ENCODE data around the gene POR.
"Not testable (repeated sequence)": the region's sequence is repeated elsewhere in the genome, so short reads cannot be mapped to it uniquely, and the experiment has no call there.

Gene POR

GRCh38 chr7:75889826-75890225 lies 25.1 kb upstream of the POR start:
- H3K79me2 ChIP-seq (ENCODE audit: low read length), result no peaks in the 10 kb centered on the region
- no peaks in the 10 kb centered on the region for H4K20me1 ChIP-seq (ENCODE audit: insufficient read depth, low read length)
- H3K36me3 ChIP-seq (replicated peaks; ENCODE audit: low read depth, low read length), result peaks cover 12% of the 10 kb centered on the region
- H2AFZ ChIP-seq (ENCODE audit: low read depth, low read length), result no peak overlapping the region
- no peak overlapping the region for H3K4me3 ChIP-seq (ENCODE audit: low read length)
- no peak overlapping the region for H3K4me2 ChIP-seq (ENCODE audit: low read length)
- no peaks in the 10 kb centered on the region for H3K27me3 ChIP-seq (ENCODE audit: low read depth, low read length)
- H3K9ac ChIP-seq (ENCODE audit: low read length), result no peak overlapping the region
- no peaks in the 10 kb centered on the region for H3K9me3 ChIP-seq (ENCODE audit: insufficient read depth, low read length)
- TF ChIP-seq, protein P1, sequence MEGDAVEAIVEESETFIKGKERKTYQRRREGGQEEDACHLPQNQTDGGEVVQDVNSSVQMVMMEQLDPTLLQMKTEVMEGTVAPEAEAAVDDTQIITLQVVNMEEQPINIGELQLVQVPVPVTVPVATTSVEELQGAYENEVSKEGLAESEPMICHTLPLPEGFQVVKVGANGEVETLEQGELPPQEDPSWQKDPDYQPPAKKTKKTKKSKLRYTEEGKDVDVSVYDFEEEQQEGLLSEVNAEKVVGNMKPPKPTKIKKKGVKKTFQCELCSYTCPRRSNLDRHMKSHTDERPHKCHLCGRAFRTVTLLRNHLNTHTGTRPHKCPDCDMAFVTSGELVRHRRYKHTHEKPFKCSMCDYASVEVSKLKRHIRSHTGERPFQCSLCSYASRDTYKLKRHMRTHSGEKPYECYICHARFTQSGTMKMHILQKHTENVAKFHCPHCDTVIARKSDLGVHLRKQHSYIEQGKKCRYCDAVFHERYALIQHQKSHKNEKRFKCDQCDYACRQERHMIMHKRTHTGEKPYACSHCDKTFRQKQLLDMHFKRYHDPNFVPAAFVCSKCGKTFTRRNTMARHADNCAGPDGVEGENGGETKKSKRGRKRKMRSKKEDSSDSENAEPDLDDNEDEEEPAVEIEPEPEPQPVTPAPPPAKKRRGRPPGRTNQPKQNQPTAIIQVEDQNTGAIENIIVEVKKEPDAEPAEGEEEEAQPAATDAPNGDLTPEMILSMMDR (IDR thresholded peaks at IDR 0.05; ENCODE audit: low read depth, low read length), result no peak
- no peak for TF ChIP-seq EZH2phosphoT487 (IDR thresholded peaks at IDR 0.05; ENCODE audit: low read depth)
- no peaks in the 10 kb centered on the region for H3K4me1 ChIP-seq (ENCODE audit: low read length)
- no peak overlapping the region for H3K27ac ChIP-seq (ENCODE audit: low read length)

DNA sequence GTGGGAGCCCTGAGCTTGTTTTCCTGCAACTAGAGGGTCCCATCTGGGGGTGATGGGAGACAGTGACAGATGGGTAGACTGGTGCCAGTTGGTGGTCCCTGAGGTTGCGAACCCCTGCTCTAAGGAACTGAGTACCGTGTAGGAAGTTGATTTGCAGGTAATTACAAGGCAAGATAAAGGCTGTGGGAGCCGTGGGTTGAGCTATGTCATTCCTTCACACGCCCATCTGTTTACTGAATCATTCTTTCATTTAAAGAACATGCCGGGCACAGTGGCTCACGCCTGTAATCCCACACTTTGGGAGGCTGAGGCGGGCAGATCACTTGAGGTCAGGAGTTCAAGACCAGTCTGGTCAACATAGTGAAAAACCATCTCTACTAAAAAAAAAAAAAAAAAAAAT lies 23.7 kb upstream of the POR start:
- not testable (repeated sequence) for H2AFZ ChIP-seq (ENCODE audit: low read depth, low read length); H3K27ac ChIP-seq (ENCODE audit: low read length); H3K27me3 ChIP-seq (ENCODE audit: low read depth, low read length); H4K20me1 ChIP-seq (ENCODE audit: insufficient read depth, low read length); H3K9me3 ChIP-seq (ENCODE audit: insufficient read depth, low read length); H3K4me1 ChIP-seq (ENCODE audit: low read length); H3K9ac ChIP-seq (ENCODE audit: low read length); H3K79me2 ChIP-seq (ENCODE audit: low read length); H3K4me3 ChIP-seq (ENCODE audit: low read length); H3K4me2 ChIP-seq (ENCODE audit: low read length); H3K36me3 ChIP-seq (replicated peaks; ENCODE audit: low read depth, low read length)

GRCh38 chr7:75891815-75892411 lies 23.0 kb upstream of the POR start:
- H3K9me3 ChIP-seq (ENCODE audit: insufficient read depth, low read length), result no peaks in the 10 kb centered on the region
- H3K9ac ChIP-seq (ENCODE audit: low read length), result no peak overlapping the region
- no peak overlapping the region for H2AFZ ChIP-seq (ENCODE audit: low read depth, low read length)
- no peaks in the 10 kb centered on the region for H3K79me2 ChIP-seq (ENCODE audit: low read length)
- H3K36me3 ChIP-seq (replicated peaks; ENCODE audit: low read depth, low read length), result no peaks in the 10 kb centered on the region
- H3K4me2 ChIP-seq (ENCODE audit: low read length), result no peak overlapping the region
- no peaks in the 10 kb centered on the region for H3K27me3 ChIP-seq (ENCODE audit: low read depth, low read length)
- no peaks in the 10 kb centered on the region for H4K20me1 ChIP-seq (ENCODE audit: insufficient read depth, low read length)
- H3K27ac ChIP-seq (ENCODE audit: low read length), result no peak overlapping the region
- TF ChIP-seq EZH2phosphoT487 (IDR thresholded peaks at IDR 0.05; ENCODE audit: low read depth), result no peak
- TF ChIP-seq, protein P1 (IDR thresholded peaks at IDR 0.05; ENCODE audit: low read depth, low read length), result no peak
- H3K4me3 ChIP-seq (ENCODE audit: low read length), result no peak overlapping the region
- no peaks in the 10 kb centered on the region for H3K4me1 ChIP-seq (ENCODE audit: low read length)

DNA sequence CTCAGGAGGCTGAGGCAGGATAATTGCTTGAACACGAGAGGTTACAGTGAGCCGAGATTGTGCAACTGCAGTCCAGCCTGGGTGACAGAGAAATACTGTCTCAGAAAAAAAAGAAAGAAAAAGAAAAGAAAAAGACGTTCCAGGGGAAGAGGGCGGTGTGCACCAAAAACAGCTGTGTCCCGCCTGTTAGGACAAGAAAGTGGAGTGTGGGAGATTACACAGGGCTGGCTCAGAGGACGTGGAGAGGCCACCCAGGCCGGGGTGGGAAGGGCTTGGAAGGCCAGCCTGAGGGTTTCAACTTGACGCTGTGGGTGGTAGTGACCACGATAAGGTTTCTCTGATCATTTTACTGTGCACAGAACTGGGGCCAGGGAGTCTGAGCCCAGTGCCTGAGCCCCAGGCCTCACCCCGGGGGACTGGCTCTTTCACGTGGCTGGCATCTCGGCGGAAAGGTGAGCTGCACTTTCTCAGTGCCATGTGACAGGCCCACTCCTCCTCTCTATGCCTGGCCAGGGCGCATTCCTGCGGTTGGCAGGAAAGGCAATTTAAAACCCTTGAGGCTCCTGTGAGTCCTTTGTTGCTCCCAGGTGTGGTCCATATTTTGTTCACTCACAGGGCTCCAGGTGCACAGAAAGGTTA lies 22.2 kb upstream of the POR start:
- Histone ChIP-seq H3K4me2 (ENCODE audit: low read length) (no peak overlapping the region), H3K9me3 (ENCODE audit: insufficient read depth, low read length) (no peaks in the 10 kb centered on the region), H2AFZ (ENCODE audit: low read depth, low read length) (no peak overlapping the region), H3K9ac (ENCODE audit: low read length) (no peak overlapping the region), H3K27me3 (ENCODE audit: low read depth, low read length) (no peaks in the 10 kb centered on the region), H3K36me3 (replicated peaks; ENCODE audit: low read depth, low read length) (no peaks in the 10 kb centered on the region), H3K4me1 (ENCODE audit: low read length) (no peaks in the 10 kb centered on the region), H4K20me1 (ENCODE audit: insufficient read depth, low read length) (no peaks in the 10 kb centered on the region), H3K4me3 (ENCODE audit: low read length) (no peak overlapping the region), H3K27ac (ENCODE audit: low read length) (no peak overlapping the region), H3K79me2 (ENCODE audit: low read length) (no peaks in the 10 kb centered on the region)
- TF ChIP-seq EZH2phosphoT487 (IDR thresholded peaks at IDR 0.05; ENCODE audit: low read depth), result no peak
- TF ChIP-seq, protein P1 (IDR thresholded peaks at IDR 0.05; ENCODE audit: low read depth, low read length), result no peak
